Activated CD4-positive, CD25-positive, alpha-beta regulatory T cell treated with anti-CD3 and anti-CD28 coated beads, Interleukin-2, amount 50 U/mL, for 24 hours (primary cell): Measurements from ENCODE around the gene RPL11.
"Not testable (repeated sequence)": the region's sequence is repeated elsewhere in the genome, so short reads cannot be mapped to it uniquely, and the experiment has no call there.

Source experiments
- ATAC-seq, 2 donors: fragments of 150-1000 bp; cut with Tn5 transposase; one replicate each; pipeline ENCODE4 v1.10.0; 2021; ENCODE audit warnings: mild to moderate bottlenecking in 1 of 2, moderate library complexity in 1 of 2

Gene RPL11

GRCh38 chr1:23691499-23692307 is at the start of gene RPL11:
TSS of gene RPL11 (plus strand) at chr1:23691806. CDS start at chr1:23691824, 18 bp downstream.
- peak; percentile 98 to 99 for ATAC-seq

DNA sequence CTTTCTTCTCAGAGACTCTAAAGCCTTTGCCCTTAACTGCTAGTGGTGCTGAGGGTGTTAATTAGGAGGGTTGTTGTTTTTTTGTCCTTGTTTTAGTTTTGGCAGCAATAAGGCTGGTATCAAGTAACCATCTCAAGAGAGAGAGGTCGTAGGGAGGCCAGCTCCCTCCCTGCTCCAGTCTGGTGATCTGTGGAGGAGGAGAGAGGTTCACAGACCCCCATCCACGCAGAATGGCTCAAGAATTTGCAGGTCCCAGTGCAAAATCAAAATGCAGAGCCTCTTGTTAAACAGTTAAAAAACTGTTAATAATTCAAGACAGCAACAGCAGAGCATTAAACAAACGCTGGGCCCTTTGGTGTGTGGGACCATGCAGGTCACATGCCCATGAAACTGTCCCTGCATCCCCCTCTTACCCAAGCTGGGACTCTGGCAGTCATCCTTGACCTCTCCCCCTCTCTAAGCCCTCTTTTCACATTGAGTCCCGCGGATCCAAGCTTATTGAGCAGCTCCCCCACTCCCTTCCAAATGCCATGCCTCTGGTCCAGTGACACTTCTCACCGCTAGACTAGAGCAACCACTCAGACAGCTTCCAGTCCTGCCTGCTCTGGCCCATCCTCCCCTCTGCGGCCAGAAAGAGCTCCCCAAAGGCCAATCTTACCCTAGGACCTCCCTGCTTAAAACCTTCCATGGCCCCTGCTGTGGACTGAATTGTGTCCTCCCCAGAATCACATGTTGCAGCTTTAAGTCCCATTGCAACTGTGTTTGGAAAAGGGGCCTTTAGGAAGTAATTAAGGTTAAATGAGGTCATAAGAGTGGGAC is 47.7 kb upstream of the RPL11 start:
- ATAC-seq: no peak

GRCh38 chr1:23644555-23644866 is 47.1 kb upstream of the RPL11 start:
- no peak for ATAC-seq

- no peak for ATAC-seq
Measured at GRCh38 chr1:23645338-23645737, 46.3 kb upstream of the RPL11 start.

- ATAC-seq: no peak
Measured at GRCh38 chr1:23646091-23646490, 45.5 kb upstream of the RPL11 start.

DNA sequence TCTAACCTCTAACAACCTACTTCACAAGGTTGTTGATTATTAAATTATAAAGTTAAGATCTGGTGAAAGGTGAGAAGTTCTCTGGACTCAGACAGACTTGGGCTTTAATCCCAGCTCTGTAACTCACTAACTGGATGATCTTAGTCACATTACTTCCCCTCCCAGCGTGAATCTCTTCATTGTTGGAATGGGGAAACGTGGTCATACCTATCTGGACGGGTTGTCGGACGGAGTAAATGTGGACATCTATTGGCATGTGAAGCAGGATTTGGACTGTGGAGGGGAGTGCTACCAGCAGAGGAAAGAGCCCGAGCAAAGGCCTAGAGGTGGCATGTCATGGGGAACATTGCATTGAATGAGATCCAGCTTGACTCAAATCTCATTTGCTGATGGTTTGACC is 45.1 kb upstream of the RPL11 start:
- no peak for ATAC-seq

- ATAC-seq: no peak
Measured at GRCh38 chr1:23648576-23648975, 43.0 kb upstream of the RPL11 start.

DNA sequence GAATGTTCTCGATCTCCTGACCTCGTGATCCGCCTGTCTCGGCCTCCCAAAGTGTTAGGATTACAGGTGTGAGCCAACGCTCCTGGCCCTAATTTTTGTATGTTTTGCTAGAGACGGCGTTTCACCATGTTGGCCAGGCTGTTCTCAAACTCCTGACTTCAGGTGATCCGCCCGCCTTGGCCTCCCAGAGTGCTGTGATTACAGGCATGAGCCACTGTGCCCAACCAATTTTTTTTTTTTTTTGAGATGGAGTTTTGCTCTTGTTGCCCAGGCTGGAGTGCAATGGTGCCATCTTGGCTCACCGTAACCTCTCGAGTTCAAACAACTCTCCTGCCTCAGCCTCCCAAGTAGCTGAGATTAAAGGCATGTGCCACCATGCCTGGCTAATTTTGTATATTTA is 42.4 kb upstream of the RPL11 start:
- not testable (repeated sequence) for ATAC-seq

DNA sequence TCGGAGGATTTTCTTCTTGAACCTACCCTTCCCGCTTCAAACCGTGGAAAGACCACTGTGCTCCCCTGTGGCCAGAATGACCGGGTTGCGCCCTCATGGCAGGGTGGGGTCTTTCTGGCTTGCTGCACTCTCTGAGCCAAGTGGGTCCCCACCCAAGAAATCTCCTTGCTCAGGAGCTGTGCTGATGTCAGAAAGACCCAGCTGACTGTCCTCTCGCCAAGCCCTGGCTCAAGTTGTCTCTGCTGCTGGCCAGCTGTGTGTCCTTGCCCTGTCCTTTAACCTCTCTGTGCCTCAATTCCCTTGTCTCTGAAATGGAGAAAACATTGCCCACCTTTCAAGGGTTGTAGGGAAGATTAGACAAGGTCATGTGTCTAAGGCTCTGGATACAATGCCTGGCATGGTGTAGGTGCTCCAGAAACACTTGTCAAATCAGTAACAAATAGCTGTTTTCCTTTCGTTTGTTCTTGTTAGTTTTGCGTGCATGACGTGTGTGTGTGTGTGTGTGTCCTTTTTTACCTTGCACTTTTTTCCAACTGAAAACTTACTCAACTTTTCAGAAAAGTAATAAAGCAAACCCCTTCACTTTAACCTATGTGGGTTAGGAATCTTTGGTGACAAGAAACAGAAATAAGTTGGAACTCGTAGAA is 41.1 kb upstream of the RPL11 start:
- no peak for ATAC-seq

DNA sequence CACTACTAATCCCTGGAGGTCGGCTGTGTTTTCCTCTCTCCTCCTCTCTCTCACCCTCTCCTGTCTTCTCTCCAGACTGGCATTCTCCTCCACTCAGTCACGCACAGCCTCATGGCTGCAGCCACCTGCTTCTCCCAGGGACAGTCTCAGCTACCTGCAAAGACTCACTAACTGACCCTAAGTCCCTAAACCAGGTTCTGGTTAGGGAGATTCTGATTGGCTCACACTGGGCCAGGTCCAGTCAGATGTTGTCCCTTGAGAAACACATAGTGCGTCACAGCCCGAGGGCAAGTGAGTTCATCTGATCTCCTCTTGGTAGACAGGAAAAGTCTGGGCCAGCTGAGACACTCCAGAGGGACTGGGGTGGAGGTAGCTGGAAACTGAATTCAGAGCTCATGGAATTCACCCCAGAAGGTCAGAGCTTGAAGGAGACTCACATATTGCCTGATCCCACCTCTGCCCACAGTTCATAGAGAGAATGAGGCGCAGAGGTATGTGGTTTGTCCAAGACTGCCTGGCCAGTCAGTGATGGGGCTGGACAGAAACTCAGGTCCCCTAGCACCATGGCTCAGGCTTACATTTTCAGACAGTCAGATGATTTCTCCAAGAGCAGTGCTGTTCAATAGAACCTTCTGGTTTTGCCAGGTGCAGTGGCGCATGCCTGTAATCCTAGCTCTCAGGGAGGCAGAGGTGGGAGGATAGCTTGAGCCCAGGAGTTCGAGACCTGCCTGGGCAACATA is 40.4 kb upstream of the RPL11 start:
- no peak for ATAC-seq

GRCh38 chr1:23657659-23658275 is 33.8 kb upstream of the RPL11 start:
- ATAC-seq: peak in 1 of 2 donors; percentile 38

DNA sequence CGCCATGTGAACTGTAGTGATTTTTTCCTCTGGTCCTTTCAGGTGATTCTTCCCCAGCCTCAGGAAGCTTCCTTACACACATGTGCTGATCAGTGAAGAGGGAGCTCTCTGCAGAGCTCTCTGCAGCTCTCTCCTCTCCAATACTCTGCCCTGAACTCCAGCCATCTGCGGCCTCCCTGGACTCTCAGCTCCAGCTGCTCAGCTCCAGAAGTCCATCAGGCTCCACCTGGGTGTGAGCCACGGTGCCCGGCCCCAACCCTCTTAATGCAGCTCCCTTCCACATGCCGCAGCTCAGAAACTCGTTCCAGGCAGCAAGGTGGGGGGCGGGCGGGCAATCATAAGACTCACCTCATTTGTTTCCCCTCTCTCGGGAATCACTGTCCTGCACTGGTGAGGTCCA is 30.9 kb upstream of the RPL11 start:
- no peak for ATAC-seq

DNA sequence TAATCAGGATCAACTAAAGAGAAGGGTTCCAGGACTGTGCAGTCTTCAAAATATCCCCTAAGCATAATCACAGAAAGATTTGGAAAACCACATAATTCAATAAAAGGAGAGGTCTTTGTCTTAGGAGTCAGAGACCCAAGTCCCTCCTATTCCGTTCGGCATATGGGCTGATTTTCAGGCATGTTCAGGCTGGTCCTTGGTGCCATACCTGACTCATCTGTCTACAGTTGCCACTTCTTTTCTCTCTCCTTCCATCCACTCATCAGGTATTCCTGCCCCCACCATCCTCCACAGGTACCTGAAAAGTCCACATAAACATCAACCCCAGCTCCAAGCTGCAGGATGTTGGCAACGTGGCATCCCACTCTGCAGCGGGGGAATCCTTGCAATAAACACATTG is 29.7 kb upstream of the RPL11 start:
- ATAC-seq: no peak

DNA sequence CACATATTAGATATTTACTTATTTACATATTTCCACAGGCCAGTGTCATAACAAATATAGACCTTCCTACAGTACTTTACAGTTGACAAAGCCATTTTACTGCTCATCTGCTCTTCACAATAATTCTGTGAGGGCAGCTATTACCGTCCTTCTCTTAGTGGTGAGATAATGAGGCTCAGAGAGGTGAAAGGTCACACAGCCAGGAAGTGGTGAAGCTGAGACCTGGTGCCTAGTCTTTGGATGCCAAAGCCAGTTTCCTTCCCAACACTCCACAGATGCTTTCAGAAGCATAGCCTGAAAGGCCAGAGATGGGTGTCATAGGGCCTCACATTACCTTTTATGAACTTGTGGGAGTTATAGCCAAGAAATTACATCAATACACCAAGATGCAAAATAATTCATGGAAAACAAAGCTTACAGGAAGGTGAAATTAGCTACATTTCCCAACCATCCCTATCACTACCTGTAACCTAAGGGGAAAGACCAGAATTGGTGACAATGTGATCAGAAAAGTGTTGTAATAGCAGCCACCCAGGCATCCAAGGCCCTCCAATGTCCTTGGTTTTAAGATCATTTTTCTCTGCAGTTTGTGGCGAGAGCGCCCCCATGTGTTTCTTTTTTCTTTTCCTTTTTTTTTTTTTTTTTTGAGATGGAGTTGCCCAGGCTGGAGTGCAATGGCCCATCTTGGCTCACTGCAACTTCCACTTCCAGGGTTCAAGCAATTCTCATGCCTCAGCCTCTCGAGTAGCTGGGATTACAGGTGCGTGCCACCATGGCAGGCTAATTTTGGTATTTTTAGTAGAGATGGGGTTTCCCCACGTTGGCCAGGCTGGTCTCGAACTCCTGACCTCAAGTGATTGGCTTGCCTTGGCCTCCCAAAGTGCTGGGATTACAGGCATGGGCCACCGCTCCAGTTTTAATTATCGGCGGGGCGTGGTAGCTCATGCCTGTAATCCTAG is 26.5 kb upstream of the RPL11 start:
- ATAC-seq: peak in 1 of 2 donors; percentile 27

GRCh38 chr1:23667411-23667810 is 24.2 kb upstream of the RPL11 start:
- no peak for ATAC-seq

DNA sequence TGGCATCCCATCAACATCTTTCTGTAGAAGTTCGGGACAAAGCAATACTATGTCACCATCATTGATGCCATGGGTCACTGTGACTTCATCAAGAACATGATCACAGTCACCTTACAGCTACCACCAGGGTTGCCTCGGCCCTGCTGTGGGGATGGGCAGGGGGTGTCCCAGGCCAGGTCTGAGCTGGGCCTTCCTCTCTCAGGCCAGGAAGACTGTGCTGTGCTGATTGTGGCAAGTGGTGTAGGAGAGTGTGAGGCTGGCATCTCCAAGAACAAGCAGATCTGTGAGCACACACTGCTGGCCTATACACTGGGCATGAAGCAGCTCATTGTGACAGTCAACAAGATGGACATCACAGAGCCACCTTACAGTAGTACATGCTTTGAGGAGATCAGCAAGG is 20.9 kb upstream of the RPL11 start:
- no peak for ATAC-seq

DNA sequence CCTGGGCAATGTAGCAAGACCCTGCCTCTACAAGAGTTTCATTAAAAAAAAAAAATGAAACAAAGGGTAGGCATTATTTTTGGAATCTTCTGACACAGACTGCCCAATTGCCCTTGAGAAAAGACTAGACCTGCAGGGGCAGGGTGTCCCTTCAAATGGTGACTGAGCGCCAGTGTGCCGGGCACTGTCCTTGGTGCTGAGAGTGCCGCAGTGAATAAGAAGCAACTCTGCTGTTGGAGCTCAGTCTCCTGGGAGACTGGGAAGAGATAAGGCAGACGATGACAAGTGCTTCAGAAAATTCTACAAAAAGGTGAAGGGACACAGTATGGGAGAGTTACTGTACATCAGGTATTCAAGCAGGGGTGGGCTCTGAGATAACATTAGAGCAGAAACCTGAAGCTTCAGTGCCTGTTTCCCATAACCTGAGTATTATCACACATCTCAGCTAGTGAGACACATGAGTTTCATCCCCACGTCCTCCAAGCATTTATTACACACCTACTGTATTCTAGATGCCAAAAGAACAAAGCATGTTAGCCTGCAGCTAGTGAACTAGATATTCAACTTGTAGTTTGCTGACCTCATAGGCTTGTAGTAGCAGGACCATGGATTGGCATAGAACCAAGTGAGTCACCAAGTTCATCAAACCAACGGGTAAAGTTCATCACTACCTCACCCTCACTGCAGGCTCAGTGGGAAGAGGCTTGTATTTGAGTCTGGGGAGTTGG is 18.4 kb upstream of the RPL11 start:
- ATAC-seq: no peak

DNA sequence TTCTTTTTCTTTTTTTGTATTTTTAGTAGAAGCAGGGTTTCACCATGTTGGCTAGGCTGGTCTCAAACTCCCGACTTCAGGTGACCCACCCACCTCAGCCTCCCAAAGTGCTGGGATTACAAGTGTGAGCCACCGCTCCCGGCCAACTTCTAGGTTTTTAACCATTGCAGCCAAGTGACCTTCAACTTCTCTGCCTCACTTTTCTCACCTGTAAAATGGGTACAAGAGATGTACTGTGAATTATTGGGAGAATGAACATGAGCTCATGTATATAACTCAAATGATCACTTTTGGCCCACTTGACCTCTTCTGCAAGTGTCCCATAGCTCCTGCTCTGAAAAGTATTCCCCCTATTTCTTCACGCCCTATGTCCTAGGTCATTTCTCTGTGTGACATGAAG is 11.8 kb upstream of the RPL11 start:
- ATAC-seq: no peak

DNA sequence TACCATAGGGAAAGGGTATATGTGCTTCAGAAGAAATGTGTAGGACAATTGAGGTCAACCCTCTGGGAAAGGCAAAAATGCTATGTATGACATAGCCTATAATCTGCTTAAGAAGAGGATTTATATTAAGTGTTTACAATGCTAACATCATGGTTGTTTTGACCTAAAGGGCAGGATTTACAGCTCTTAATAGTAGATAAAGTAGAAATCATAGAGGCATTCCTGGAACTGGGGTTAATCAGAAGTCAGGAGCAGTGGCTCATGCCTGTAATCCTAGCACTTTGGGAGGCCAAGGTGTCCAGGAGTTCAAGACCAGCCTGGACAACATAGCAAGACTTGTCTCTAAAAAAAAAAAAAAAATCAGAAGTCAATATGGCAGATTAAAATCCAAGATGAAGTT is 8.7 kb upstream of the RPL11 start:
- ATAC-seq: no peak

- ATAC-seq: no peak
Measured at GRCh38 chr1:23684415-23684814, 7.2 kb upstream of the RPL11 start.

DNA sequence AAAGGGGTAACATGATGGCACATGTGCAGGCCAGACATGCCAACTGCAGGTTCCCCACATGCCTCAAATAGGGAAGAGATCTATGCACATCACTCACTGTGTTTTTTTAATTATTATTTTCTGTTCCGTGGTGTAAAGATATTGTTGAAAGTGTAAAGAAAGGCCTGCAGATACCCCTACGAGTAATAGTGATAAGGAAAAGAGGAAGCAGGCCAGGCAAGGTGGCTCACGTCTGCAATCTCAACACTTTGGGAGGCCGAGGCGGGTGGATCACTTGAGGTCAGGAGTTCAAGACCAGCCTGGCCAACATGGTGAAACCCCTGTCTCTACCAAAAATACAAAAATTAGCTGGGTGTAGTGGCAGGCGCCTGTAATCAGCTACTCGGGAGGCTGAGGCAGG is 6.4 kb upstream of the RPL11 start:
- not testable (repeated sequence) for ATAC-seq
